ENCODE measurements around the gene ARHGEF26.

DNA sequence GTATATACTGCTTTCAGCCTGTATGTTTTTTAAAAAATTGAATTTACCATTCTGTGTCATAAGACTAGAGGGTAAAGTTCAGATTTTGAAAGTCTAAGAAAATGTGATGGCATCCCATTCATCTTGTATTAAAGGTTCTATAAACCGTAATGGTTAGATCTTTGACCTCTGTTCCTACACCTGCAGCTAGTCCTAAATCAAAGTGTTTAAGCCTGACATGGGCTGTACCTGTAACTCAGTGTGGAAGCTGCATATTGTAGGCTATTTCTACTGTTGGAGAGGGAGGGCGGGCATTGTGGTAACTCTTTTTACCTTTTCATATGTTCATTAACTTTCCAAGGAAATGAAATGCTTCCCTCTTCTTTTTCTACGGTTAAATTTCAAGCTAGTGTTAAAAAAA is 53.9 kb downstream of the ARHGEF26 start:
- TF ChIP-seq, protein P1, sequence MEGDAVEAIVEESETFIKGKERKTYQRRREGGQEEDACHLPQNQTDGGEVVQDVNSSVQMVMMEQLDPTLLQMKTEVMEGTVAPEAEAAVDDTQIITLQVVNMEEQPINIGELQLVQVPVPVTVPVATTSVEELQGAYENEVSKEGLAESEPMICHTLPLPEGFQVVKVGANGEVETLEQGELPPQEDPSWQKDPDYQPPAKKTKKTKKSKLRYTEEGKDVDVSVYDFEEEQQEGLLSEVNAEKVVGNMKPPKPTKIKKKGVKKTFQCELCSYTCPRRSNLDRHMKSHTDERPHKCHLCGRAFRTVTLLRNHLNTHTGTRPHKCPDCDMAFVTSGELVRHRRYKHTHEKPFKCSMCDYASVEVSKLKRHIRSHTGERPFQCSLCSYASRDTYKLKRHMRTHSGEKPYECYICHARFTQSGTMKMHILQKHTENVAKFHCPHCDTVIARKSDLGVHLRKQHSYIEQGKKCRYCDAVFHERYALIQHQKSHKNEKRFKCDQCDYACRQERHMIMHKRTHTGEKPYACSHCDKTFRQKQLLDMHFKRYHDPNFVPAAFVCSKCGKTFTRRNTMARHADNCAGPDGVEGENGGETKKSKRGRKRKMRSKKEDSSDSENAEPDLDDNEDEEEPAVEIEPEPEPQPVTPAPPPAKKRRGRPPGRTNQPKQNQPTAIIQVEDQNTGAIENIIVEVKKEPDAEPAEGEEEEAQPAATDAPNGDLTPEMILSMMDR (IDR thresholded peaks at IDR 0.05): no peak
- TF ChIP-seq POLR2A (IDR thresholded peaks at IDR 0.05): no peak
- no peak for TF ChIP-seq EP300 (IDR thresholded peaks at IDR 0.05)
- TF ChIP-seq POLR2AphosphoS5 (IDR thresholded peaks at IDR 0.05): no peak

All from sigmoid colon (tissue), 4 donors.